Thyroid gland (tissue), 4 donors: ENCODE data around the gene COX7A2. TPM values are rescaled to one million over a fixed set of nuclear protein-coding genes. Genes with fewer than 3 reads are reported as not detected.

Experiments used
- DNase-seq, 2 donors: peaks; one replicate each; pipeline ENCODE4 v3.0.0-alpha.2; 2019
- H3K27ac ChIP-seq, 3 donors: fragments of 200-600 bp; sonication (generic); 1 replicate in 2 of 3; 2 replicates in 1 of 3; pipeline ENCODE4 v1.5.1; 2016 to 2019; ENCODE audit warnings: mild to moderate bottlenecking in 1 of 3, moderate library complexity in 1 of 3
- H3K27me3 ChIP-seq: fragments of 200-600 bp; sonication (generic); one replicate; pipeline ENCODE4 v1.5.1; 2019
- H3K36me3 ChIP-seq, 2 donors: fragments of 200-600 bp; sonication (generic); one replicate each; pipeline ENCODE4 v1.5.1; 2016 to 2019
- H3K4me1 ChIP-seq, 2 donors: fragments of 200-600 bp; sonication (generic); one replicate each; pipeline ENCODE4 v1.5.1; 2017 to 2019
- H3K4me3 ChIP-seq, 3 donors: fragments of 200-600 bp; sonication (generic); replicated peaks in 1 of 3; 1 replicate in 2 of 3; 2 replicates in 1 of 3; pipeline ENCODE4 v1.5.1; 2016; ENCODE audit warnings: mild to moderate bottlenecking in 1 of 3
- H3K9me3 ChIP-seq: fragments of 200-600 bp; sonication (generic); one replicate; pipeline ENCODE4 v1.5.1; 2017
- CTCF ChIP-seq, 6 experiments: fragments of 200-600 bp in 3 of 6; fragments of 450-650 bp in 3 of 6; sonication (generic) in 3 of 6; IDR thresholded peaks; one replicate each; pipeline ENCODE4 v1.5.1; 2016 to 2019; ENCODE audit warnings: antibody characterized with exemption in 6 of 6, mild to moderate bottlenecking in 2 of 6, inconsistent platforms in 1 of 6, moderate library complexity in 1 of 6
- POLR2A ChIP-seq, 2 donors: fragments of 450-650 bp; IDR thresholded peaks; one replicate each; pipeline ENCODE4 v1.6.1; 2017; ENCODE audit warnings: antibody characterized with exemption in 2 of 2, mild to moderate bottlenecking in 2 of 2, moderate library complexity in 1 of 2
- WGBS, 2 donors: methylation state at CpG; one replicate each; pipeline ENCODE4 v1.1.5; 2017; 5-methylcytosine and 5-hydroxymethylcytosine counted together
- intact Hi-C: fragments of 100-400 bp; cut with DNase I; formaldehyde crosslinking; loops from one replicate; pipeline ENCODE4 v1.15.1; 2023
- total RNA-seq, 4 donors: library from RNA; depleted of rRNA; stranded (reverse); fragments of >200 nt; gene quantifications; one replicate each; pipeline ENCODE4 v1.2.3, GENCODE V29; 2016

COX7A2 gene
- total RNA-seq = 100 to 1,000 TPM; 136 to 578 (median 341) TPM

- Histone ChIP-seq H3K36me3 (peaks cover 6 to 16% of the 10 kb centered on the region in 2 donors), H3K9me3 (no peaks in the 10 kb centered on the region), H3K4me3 (peak within 1 kb of the TSS; percentile 68 to 91 (median 83)), H3K4me1 (peaks cover 16 to 22% of the 10 kb centered on the region in 2 donors), H3K27ac (peak within 1 kb of the TSS; percentile 80 to 91 (median 82)), H3K27me3 (no peaks in the 10 kb centered on the region)
- TF ChIP-seq POLR2A (IDR thresholded peaks at IDR 0.05) (peak in 1 of 2 donors; percentile 88), CTCF (IDR thresholded peaks at IDR 0.05) (no peak)
- WGBS, 2 donors = 0% methylated on average over 36 of the region's 36 CpGs
- intact Hi-C loops = no loop called here
- peak; percentile 90 for DNase-seq
These were observed at the start of gene COX7A2 for GRCh38 chr6:75243333-75244062. COX7A2 (minus strand) TSS chr6:75243801; CDS start chr6:75243734, 67 bp downstream.

- DNase-seq = no peak
These were observed 49.0 kb upstream of the COX7A2 start for GRCh38 chr6:75292555-75292954.

GRCh38 chr6:75291744-75292143 is 48.1 kb upstream of the COX7A2 start:
- no peak for DNase-seq
- no peak overlapping the region for H3K4me3 ChIP-seq
- no peaks in the 10 kb centered on the region for H3K36me3 ChIP-seq
- H3K27me3 ChIP-seq = no peaks in the 10 kb centered on the region
- no peak for TF ChIP-seq POLR2A (IDR thresholded peaks at IDR 0.05)
- H3K9me3 ChIP-seq = no peaks in the 10 kb centered on the region
- no peaks in the 10 kb centered on the region for H3K4me1 ChIP-seq
- intact Hi-C loops = no loop called here
- no peak overlapping the region for H3K27ac ChIP-seq
- WGBS, 2 donors = 84 to 92% methylated on average over 1 of the region's 1 CpG

More at GRCh38 chr6:75292555-75292954, 49.0 kb upstream of the COX7A2 start:
- Histone ChIP-seq H3K4me3 (no peak overlapping the region), H3K9me3 (no peaks in the 10 kb centered on the region), H3K4me1 (no peaks in the 10 kb centered on the region), H3K27me3 (no peaks in the 10 kb centered on the region), H3K36me3 (no peaks in the 10 kb centered on the region), H3K27ac (no peak overlapping the region)
- 91 to 95% methylated on average over 2 of the region's 2 CpGs for WGBS, 2 donors
- TF ChIP-seq POLR2A (IDR thresholded peaks at IDR 0.05) = no peak
- no peak for TF ChIP-seq CTCF (IDR thresholded peaks at IDR 0.05)
- intact Hi-C loops = no loop called here

GRCh38 chr6:75291331-75291730 is 47.7 kb upstream of the COX7A2 start:
- no peaks in the 10 kb centered on the region for H3K27me3 ChIP-seq
- no peak overlapping the region for H3K4me3 ChIP-seq
- 85% methylated on average over 2 of the region's 2 CpGs for whole genome bisulfite sequencing, 2 donors
- no peak for DNase-seq
- intact Hi-C loops = no loop called here
- H3K27ac ChIP-seq = no peak overlapping the region
- H3K4me1 ChIP-seq = peaks cover 0 to 3% of the 10 kb centered on the region in 2 donors
- H3K36me3 ChIP-seq = no peaks in the 10 kb centered on the region
- no peaks in the 10 kb centered on the region for H3K9me3 ChIP-seq
- TF ChIP-seq CTCF (IDR thresholded peaks at IDR 0.05) = no peak
- no peak for TF ChIP-seq POLR2A (IDR thresholded peaks at IDR 0.05)

GRCh38 chr6:75290136-75290945 is 46.7 kb upstream of the COX7A2 start:
- Histone ChIP-seq H3K36me3 (no peaks in the 10 kb centered on the region), H3K4me1 (peaks cover 4 to 10% of the 10 kb centered on the region in 2 donors), H3K27me3 (no peaks in the 10 kb centered on the region), H3K27ac (no peak overlapping the region), H3K9me3 (no peaks in the 10 kb centered on the region), H3K4me3 (no peak overlapping the region)
- DNase-seq = no peak
- TF ChIP-seq POLR2A (IDR thresholded peaks at IDR 0.05) (no peak), CTCF (IDR thresholded peaks at IDR 0.05) (no peak)
- WGBS, 2 donors = 53 to 70% methylated on average over 7 of the region's 7 CpGs
- intact Hi-C loops = no loop called here
